BJ (cell line): Measurements from ENCODE around the gene PROX2. TPM values are rescaled to one million over a fixed set of nuclear protein-coding genes. Genes with fewer than 3 reads are reported as not detected.

Source experiments
- CTCF ChIA-PET: fragments of 350-600 bp; formaldehyde crosslinking; extraction: SDS; loops from one replicate; lab custom pipeline; 2021; ENCODE audit warnings: antibody characterized with exemption, inconsistent platforms; lab: Yijun Ruan, JAX
- POLR2A ChIA-PET: fragments of 300-600 bp; sonication (Branson Sonifier 250); formaldehyde crosslinking; extraction: SDS; loops from one replicate; lab custom pipeline; 2021; ENCODE audit warnings: antibody characterized with exemption; lab: Charles Lee
- DNase-seq: peaks from one replicate; pipeline ENCODE4 v3.0.0-alpha.2; 2011; ENCODE audit warnings: low read depth
- H3K27me3 ChIP-seq: 2 replicates; pipeline ENCODE4 v1.6.0; 2011; ENCODE audit warnings: low read length; ENCODE audit not compliant: control insufficient read depth, insufficient read depth
- H3K36me3 ChIP-seq: 2 replicates; pipeline ENCODE4 v1.5.1; 2011; ENCODE audit warnings: low read length; ENCODE audit not compliant: control insufficient read depth, insufficient read depth
- H3K4me3 ChIP-seq: 2 replicates; pipeline ENCODE4 v1.5.1; 2011; ENCODE audit warnings: low read depth, mild to moderate bottlenecking, control low read depth, low read length
- CTCF ChIP-seq: IDR thresholded peaks from 2 replicates; pipeline ENCODE4 v1.5.1; 2011; ENCODE audit warnings: low read depth, mild to moderate bottlenecking, control low read depth, inconsistent platforms, low read length, moderate library complexity; ENCODE audit not compliant: insufficient read depth
- polyA plus RNA-seq: library from polyadenylated mRNA; depleted of rRNA; stranded (reverse); fragments of >200 nt; gene quantifications from 2 replicates; pipeline ENCODE4 v1.2.3, GENCODE V29; 2011

PROX2 gene
- polyA plus RNA-seq, 1 experiment, result not detected

GRCh38 chr14:74841230-74842207, 34.4 kb downstream of the PROX2 start:
- no peak for DNase-seq
- ChIA-PET CTCF (interaction anchor here (0.6 to 2.0 kb wide), 5 partner anchors 19 to 315 kb away, joined by 3 to 8 read pairs (median 4); no protein-coding TSS in a partner anchor), POLR2A (no interaction called here)
- Histone ChIP-seq H3K4me3 (no peak overlapping the region), H3K27me3 (no peaks in the 10 kb centered on the region), H3K36me3 (peaks cover 3% of the 10 kb centered on the region)
- TF ChIP-seq CTCF, result no peak

GRCh38 chr14:74840603-74841030, 35.3 kb downstream of the PROX2 start:
- CTCF ChIA-PET, result no interaction called here
- Histone ChIP-seq H3K27me3 (no peaks in the 10 kb centered on the region), H3K4me3 (no peak overlapping the region), H3K36me3 (peaks cover 3% of the 10 kb centered on the region)
- DNase-seq, result no peak
- POLR2A ChIA-PET, result no interaction called here
- TF ChIP-seq CTCF, result no peak

GRCh38 chr14:74838166-74838565, 37.8 kb downstream of the PROX2 start:
- DNase-seq, result no peak
- CTCF ChIA-PET, result no interaction called here
- Histone ChIP-seq H3K27me3 (no peaks in the 10 kb centered on the region), H3K4me3 (no peak overlapping the region), H3K36me3 (peaks cover 3% of the 10 kb centered on the region)
- TF ChIP-seq CTCF, result no peak
- POLR2A ChIA-PET, result no interaction called here

- no peak for DNase-seq
- no peak for TF ChIP-seq CTCF
- Histone ChIP-seq H3K36me3 (peaks cover 3% of the 10 kb centered on the region), H3K4me3 (no peak overlapping the region), H3K27me3 (no peaks in the 10 kb centered on the region)
- CTCF ChIA-PET, result interaction anchor here (1.1 to 1.6 kb wide), 4 partner anchors 17 to 69 kb away, joined by 3 to 6 read pairs (median 4); no protein-coding TSS in a partner anchor
- POLR2A ChIA-PET, result no interaction called here
Observed at GRCh38 chr14:74836251-74836960, 39.5 kb downstream of the PROX2 start.
